ENCODE data around the gene MRTFB.

MRTFB gene

DNA sequence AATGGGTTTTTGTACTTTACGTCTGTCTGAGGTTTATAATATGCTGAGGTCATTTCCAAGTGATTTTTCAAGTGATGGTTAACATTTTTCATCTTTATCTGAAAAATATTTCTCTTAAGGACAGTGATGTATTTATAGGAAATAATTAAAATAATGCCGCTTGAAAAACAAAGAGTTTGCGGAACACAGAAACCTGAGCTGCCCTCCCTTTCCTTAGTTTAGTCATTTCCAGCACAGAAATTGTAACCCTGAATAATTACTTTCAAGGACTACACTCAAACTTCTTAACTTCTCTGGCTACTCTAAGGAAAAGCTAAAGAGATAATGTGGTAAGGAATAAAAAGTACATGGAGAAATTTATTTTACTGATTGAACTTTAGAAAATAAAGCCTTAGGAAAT is 54.6 kb downstream of the MRTFB start:
- H3K23ac ChIP-seq (ENCODE audit: low read length in 2 of 2), result no peak overlapping the region
- H3K18ac ChIP-seq (ENCODE audit: low read depth in 1 of 2, low read length in 2 of 2), result no peak overlapping the region
- no peak overlapping the region for H4K91ac ChIP-seq (ENCODE audit: low read length)
- H2AFZ ChIP-seq (ENCODE audit: low read depth, low read length), result no peak overlapping the region
- no peak overlapping the region for H3K4me3 ChIP-seq (ENCODE audit: insufficient read depth in 1 of 2, low read depth in 1 of 2, low read length in 2 of 2)
- no peak overlapping the region for H2BK15ac ChIP-seq (ENCODE audit: low read depth, poor library complexity, severe bottlenecking)
- H3K4me1 ChIP-seq (ENCODE audit: control insufficient read depth, insufficient read depth, low read depth, low read length), result peaks cover 2% of the 10 kb centered on the region
- no peak overlapping the region for H3K27ac ChIP-seq (ENCODE audit: low read length, poor library complexity, severe bottlenecking)
- no peak overlapping the region for H3K4ac ChIP-seq (ENCODE audit: low read depth in 1 of 2, low read length in 2 of 2)
- no peak overlapping the region for H2BK120ac ChIP-seq (ENCODE audit: low read depth, low read length)
- peaks cover 0 to 2% of the 10 kb centered on the region in 2 experiments for H3K36me3 ChIP-seq (ENCODE audit: control insufficient read depth in 1 of 2, insufficient read depth in 2 of 2, low read depth in 1 of 2, low read length in 2 of 2)
- WGBS, result 100% methylated on average over 3 of the region's 3 CpGs
- no peak overlapping the region for H2AK5ac ChIP-seq (ENCODE audit: low read length, severe bottlenecking)
- no peak overlapping the region for H2BK12ac ChIP-seq (ENCODE audit: low read length in 2 of 2)
- no peak overlapping the region for H4K8ac ChIP-seq (ENCODE audit: low read length)
- H3K14ac ChIP-seq (ENCODE audit: low read length in 2 of 2), result no peak overlapping the region
- H3K79me1 ChIP-seq (replicated peaks; ENCODE audit: low read length, poor library complexity, severe bottlenecking), result peaks cover 18% of the 10 kb centered on the region
- no peaks in the 10 kb centered on the region for H3K27me3 ChIP-seq (ENCODE audit: control insufficient read depth in 1 of 2, insufficient read depth in 1 of 2, low read length in 2 of 2)
- no peak overlapping the region for H2BK5ac ChIP-seq (ENCODE audit: low read depth, low read length, poor library complexity, severe bottlenecking)
- no peak overlapping the region for H3K9ac ChIP-seq (ENCODE audit: low read length)
- no peak overlapping the region for H3K4me2 ChIP-seq (ENCODE audit: low read length, poor library complexity, severe bottlenecking)
- no peak for DNase-seq
- H3K9me3 ChIP-seq (ENCODE audit: control insufficient read depth, low read length), result no peaks in the 10 kb centered on the region

DNA sequence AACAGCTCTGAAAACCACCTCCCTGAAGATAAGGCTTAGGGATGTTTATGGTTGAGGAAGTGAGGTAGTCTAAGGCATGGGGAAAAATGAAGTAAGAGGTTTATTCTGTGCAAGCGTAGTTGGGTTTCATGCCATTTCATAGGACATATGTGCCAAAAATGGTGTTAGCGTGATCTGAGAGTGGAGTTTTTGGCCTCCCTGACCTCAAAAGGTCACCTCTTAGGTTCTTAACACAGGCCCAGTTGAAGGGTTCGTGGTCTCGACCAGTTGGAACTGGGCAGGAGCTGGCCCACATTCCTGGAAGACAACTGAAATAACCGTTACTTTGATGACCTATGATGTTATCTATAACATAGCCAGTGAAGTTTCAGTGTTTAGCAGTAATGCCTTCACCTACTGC is 57.0 kb downstream of the MRTFB start:
- no peak overlapping the region for H3K4ac ChIP-seq (ENCODE audit: low read depth in 1 of 2, low read length in 2 of 2)
- no peak overlapping the region for H4K91ac ChIP-seq (ENCODE audit: low read length)
- WGBS, result over 99% methylated on average over 5 of the region's 5 CpGs
- no peak overlapping the region for H3K18ac ChIP-seq (ENCODE audit: low read depth in 1 of 2, low read length in 2 of 2)
- H4K8ac ChIP-seq (ENCODE audit: low read length), result no peak overlapping the region
- H3K23ac ChIP-seq (ENCODE audit: low read length in 2 of 2), result no peak overlapping the region
- H2BK15ac ChIP-seq (ENCODE audit: low read depth, poor library complexity, severe bottlenecking), result no peak overlapping the region
- no peaks in the 10 kb centered on the region for H3K27me3 ChIP-seq (ENCODE audit: control insufficient read depth in 1 of 2, insufficient read depth in 1 of 2, low read length in 2 of 2)
- H2BK120ac ChIP-seq (ENCODE audit: low read depth, low read length), result no peak overlapping the region
- no peak overlapping the region for H2AFZ ChIP-seq (ENCODE audit: low read depth, low read length)
- DNase-seq, result no peak
- no peak overlapping the region for H2BK5ac ChIP-seq (ENCODE audit: low read depth, low read length, poor library complexity, severe bottlenecking)
- H3K4me2 ChIP-seq (ENCODE audit: low read length, poor library complexity, severe bottlenecking), result no peak overlapping the region
- H3K4me3 ChIP-seq (ENCODE audit: insufficient read depth in 1 of 2, low read depth in 1 of 2, low read length in 2 of 2), result no peak overlapping the region
- H2AK5ac ChIP-seq (ENCODE audit: low read length, severe bottlenecking), result no peak overlapping the region
- H2BK12ac ChIP-seq (ENCODE audit: low read length in 2 of 2), result no peak overlapping the region
- H3K79me1 ChIP-seq (replicated peaks; ENCODE audit: low read length, poor library complexity, severe bottlenecking), result peaks cover 22% of the 10 kb centered on the region
- no peaks in the 10 kb centered on the region for H3K9me3 ChIP-seq (ENCODE audit: control insufficient read depth, low read length)
- H3K4me1 ChIP-seq (ENCODE audit: control insufficient read depth, insufficient read depth, low read depth, low read length), result peaks cover 2% of the 10 kb centered on the region
- H3K27ac ChIP-seq (ENCODE audit: low read length, poor library complexity, severe bottlenecking), result no peak overlapping the region
- no peak overlapping the region for H3K14ac ChIP-seq (ENCODE audit: low read length in 2 of 2)
- peaks cover 0 to 2% of the 10 kb centered on the region in 2 experiments for H3K36me3 ChIP-seq (ENCODE audit: control insufficient read depth in 1 of 2, insufficient read depth in 2 of 2, low read depth in 1 of 2, low read length in 2 of 2)
- no peak overlapping the region for H3K9ac ChIP-seq (ENCODE audit: low read length)

DNA sequence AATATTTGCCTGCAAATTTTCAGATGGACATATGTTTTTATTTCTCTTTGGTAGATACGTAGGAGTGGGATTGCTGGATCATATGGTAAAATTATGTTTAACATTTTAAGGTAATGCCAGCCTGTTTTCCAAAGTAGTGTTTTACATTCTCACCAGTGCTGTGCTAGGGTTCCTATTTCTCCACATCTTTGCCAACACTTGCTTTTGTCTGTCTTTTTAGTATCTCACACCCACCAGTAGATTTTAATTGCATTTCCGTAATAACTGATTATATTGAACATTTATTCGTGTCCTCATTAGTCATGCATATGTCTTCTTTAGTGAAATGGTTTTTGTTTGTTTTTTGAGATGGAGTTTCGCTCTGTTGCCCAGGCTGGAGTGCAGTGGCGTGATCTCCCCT is 58.4 kb downstream of the MRTFB start:
- Histone ChIP-seq H3K27me3 (ENCODE audit: control insufficient read depth in 1 of 2, insufficient read depth in 1 of 2, low read length in 2 of 2) (no peaks in the 10 kb centered on the region), H2BK12ac (ENCODE audit: low read length in 2 of 2) (no peak overlapping the region), H2AFZ (ENCODE audit: low read depth, low read length) (no peak overlapping the region), H2AK5ac (ENCODE audit: low read length, severe bottlenecking) (no peak overlapping the region), H3K79me1 (replicated peaks; ENCODE audit: low read length, poor library complexity, severe bottlenecking) (peaks cover 22% of the 10 kb centered on the region), H2BK15ac (ENCODE audit: low read depth, poor library complexity, severe bottlenecking) (no peak overlapping the region), H3K4me3 (ENCODE audit: insufficient read depth in 1 of 2, low read depth in 1 of 2, low read length in 2 of 2) (no peak overlapping the region), H4K8ac (ENCODE audit: low read length) (no peak overlapping the region), H4K91ac (ENCODE audit: low read length) (no peak overlapping the region), H3K4ac (ENCODE audit: low read depth in 1 of 2, low read length in 2 of 2) (no peak overlapping the region), H3K36me3 (ENCODE audit: control insufficient read depth in 1 of 2, insufficient read depth in 2 of 2, low read depth in 1 of 2, low read length in 2 of 2) (peaks cover 0 to 2% of the 10 kb centered on the region in 2 experiments), H3K23ac (ENCODE audit: low read length in 2 of 2) (no peak overlapping the region), H3K4me1 (ENCODE audit: control insufficient read depth, insufficient read depth, low read depth, low read length) (peaks cover 2% of the 10 kb centered on the region), H3K14ac (ENCODE audit: low read length in 2 of 2) (no peak overlapping the region), H3K18ac (ENCODE audit: low read depth in 1 of 2, low read length in 2 of 2) (no peak overlapping the region), H3K27ac (ENCODE audit: low read length, poor library complexity, severe bottlenecking) (no peak overlapping the region), H2BK5ac (ENCODE audit: low read depth, low read length, poor library complexity, severe bottlenecking) (no peak overlapping the region), H3K9ac (ENCODE audit: low read length) (no peak overlapping the region), H3K4me2 (ENCODE audit: low read length, poor library complexity, severe bottlenecking) (no peak overlapping the region), H3K9me3 (ENCODE audit: control insufficient read depth, low read length) (no peaks in the 10 kb centered on the region), H2BK120ac (ENCODE audit: low read depth, low read length) (no peak overlapping the region)
- no peak for DNase-seq
- WGBS, result 100% methylated on average over 5 of the region's 5 CpGs

DNA sequence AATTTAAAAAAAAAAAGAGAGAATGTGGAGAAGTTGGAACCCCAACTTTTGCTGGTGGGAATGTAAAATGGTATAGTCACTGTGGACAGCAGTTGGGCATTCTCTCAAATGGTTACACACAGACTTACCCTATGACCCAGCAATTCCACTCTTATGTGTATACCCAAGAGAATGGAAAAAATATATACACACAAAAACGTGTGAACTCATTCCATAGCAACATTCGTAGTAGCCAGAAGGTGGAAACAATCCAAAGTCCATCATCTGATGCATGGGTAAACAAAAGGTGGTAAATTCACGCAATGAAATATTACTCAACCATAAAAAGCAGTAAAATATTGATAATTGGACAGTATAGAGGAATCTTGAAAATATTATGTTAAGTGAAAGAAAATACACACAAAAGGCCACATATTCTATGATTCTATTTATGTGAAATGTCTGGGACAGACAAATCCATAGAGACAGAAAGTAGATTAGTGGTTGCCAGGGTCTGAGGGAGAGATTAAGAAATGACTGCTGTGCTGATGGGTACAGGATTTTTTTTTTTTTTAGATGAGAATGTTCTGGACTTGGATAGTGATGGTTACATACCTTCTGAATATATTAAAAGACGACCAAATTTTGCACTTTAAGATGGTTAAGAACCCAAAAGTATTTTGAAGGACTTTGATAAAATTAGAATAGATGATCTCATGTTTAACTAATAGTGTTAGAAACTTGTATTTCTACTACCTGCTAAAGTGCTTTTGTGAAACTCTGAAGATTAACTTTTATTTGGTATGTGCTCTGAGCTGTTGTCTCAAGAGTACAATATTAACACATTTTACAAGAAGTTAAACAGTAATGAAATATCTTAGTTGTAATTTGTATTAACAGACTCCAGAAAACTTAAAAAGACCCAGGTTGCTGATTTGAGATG is 60.9 kb downstream of the MRTFB start:
- Histone ChIP-seq H2BK5ac (ENCODE audit: low read depth, low read length, poor library complexity, severe bottlenecking) (no peak overlapping the region), H3K4me1 (ENCODE audit: control insufficient read depth, insufficient read depth, low read depth, low read length) (no peaks in the 10 kb centered on the region), H2BK120ac (ENCODE audit: low read depth, low read length) (no peak overlapping the region), H3K14ac (ENCODE audit: low read length in 2 of 2) (no peak overlapping the region), H3K4ac (ENCODE audit: low read depth in 1 of 2, low read length in 2 of 2) (no peak overlapping the region), H4K8ac (ENCODE audit: low read length) (no peak overlapping the region), H3K79me1 (replicated peaks; ENCODE audit: low read length, poor library complexity, severe bottlenecking) (peaks cover 29% of the 10 kb centered on the region), H2AFZ (ENCODE audit: low read depth, low read length) (no peak overlapping the region), H3K23ac (ENCODE audit: low read length in 2 of 2) (no peak overlapping the region), H2BK15ac (ENCODE audit: low read depth, poor library complexity, severe bottlenecking) (no peak overlapping the region), H3K27ac (ENCODE audit: low read length, poor library complexity, severe bottlenecking) (no peak overlapping the region), H2BK12ac (ENCODE audit: low read length in 2 of 2) (no peak overlapping the region), H3K18ac (ENCODE audit: low read depth in 1 of 2, low read length in 2 of 2) (no peak overlapping the region), H3K4me2 (ENCODE audit: low read length, poor library complexity, severe bottlenecking) (no peak overlapping the region), H3K9ac (ENCODE audit: low read length) (no peak overlapping the region), H2AK5ac (ENCODE audit: low read length, severe bottlenecking) (no peak overlapping the region), H3K4me3 (ENCODE audit: insufficient read depth in 1 of 2, low read depth in 1 of 2, low read length in 2 of 2) (no peak overlapping the region), H3K9me3 (ENCODE audit: control insufficient read depth, low read length) (no peaks in the 10 kb centered on the region), H3K36me3 (ENCODE audit: control insufficient read depth in 1 of 2, insufficient read depth in 2 of 2, low read depth in 1 of 2, low read length in 2 of 2) (peaks cover 0 to 2% of the 10 kb centered on the region in 2 experiments), H3K27me3 (ENCODE audit: control insufficient read depth in 1 of 2, insufficient read depth in 1 of 2, low read length in 2 of 2) (no peaks in the 10 kb centered on the region), H4K91ac (ENCODE audit: low read length) (no peak overlapping the region)
- WGBS, result 71% methylated on average over 1 of the region's 4 CpGs
- DNase-seq, result peak; percentile 27

Data from mesenchymal stem cell (in vitro differentiated cells and primary cell).